Right lobe of liver (tissue), 6 donors: ENCODE results near the gene SLC25A12. TPM values are rescaled to one million over a fixed set of nuclear protein-coding genes. Genes with fewer than 3 reads are reported as not detected.

Experiments used
- ATAC-seq, 4 donors: fragments of 200-7000 bp; cut with Tn5 transposase; one replicate each; pipeline ENCODE4 v1.9.1; 2020; ENCODE audit warnings: mild to moderate bottlenecking in 4 of 4, moderate library complexity in 4 of 4
- DNase-seq, 3 donors: peaks; one replicate each; pipeline ENCODE4 v3.0.0-alpha.2; 2020
- H3K27ac ChIP-seq, 3 donors: fragments of 200-600 bp; one replicate each; pipeline ENCODE4 v1.8.0; 2022
- H3K27me3 ChIP-seq, 2 donors: fragments of 200-600 bp; one replicate each; pipeline ENCODE4 v1.8.0; 2022
- H3K36me3 ChIP-seq, 4 donors: fragments of 200-600 bp; sonication (generic) in 1 of 4; one replicate each; pipeline versions ENCODE4 v1.5.1 to v1.8.0; 2017 to 2022; ENCODE audit warnings: control low read depth in 1 of 4
- H3K4me1 ChIP-seq, 4 donors: fragments of 200-600 bp; sonication (generic) in 1 of 4; one replicate each; pipeline versions ENCODE4 v1.5.1 to v1.8.0; 2017 to 2022; ENCODE audit warnings: control low read depth in 1 of 4
- H3K4me3 ChIP-seq, 3 donors: fragments of 200-600 bp; one replicate each; pipeline ENCODE4 v1.8.0; 2022
- H3K9me3 ChIP-seq, 4 donors: fragments of 200-600 bp; sonication (generic) in 1 of 4; one replicate each; pipeline versions ENCODE4 v1.5.1 to v1.8.0; 2017 to 2022; ENCODE audit warnings: control low read depth in 1 of 4
- CTCF ChIP-seq, 4 donors: fragments of 200-600 bp in 3 of 4; fragments of 450-650 bp in 1 of 4; IDR thresholded peaks; one replicate each; pipeline versions ENCODE4 v1.5.1 to v1.8.0; 2016 to 2022; ENCODE audit warnings: antibody characterized with exemption in 4 of 4, mild to moderate bottlenecking in 2 of 4
- POLR2A ChIP-seq: fragments of 450-650 bp; IDR thresholded peaks from one replicate; pipeline ENCODE4 v1.6.1; 2017; ENCODE audit warnings: antibody characterized with exemption, mild to moderate bottlenecking
- WGBS: methylation state at CpG from one replicate; pipeline ENCODE4 v1.1.6; 2018; ENCODE audit warnings: low coverage, low lambda C conversion rate; ENCODE audit not compliant: insufficient coverage; ENCODE audit errors: missing lambda C conversion rate; 5-methylcytosine and 5-hydroxymethylcytosine counted together
- intact Hi-C, 2 donors: fragments of 100-400 bp; cut with DNase I; formaldehyde crosslinking; loops; one replicate each; pipeline versions ENCODE4 v1.11.2 to v1.14.1; 2022
- total RNA-seq, 6 experiments: library from RNA; depleted of rRNA in 2 of 6; stranded (reverse); fragments of >200 nt in 2 of 6; fragmentation: NEBNext Ultra II Directional in 3 of 6; extraction: Animal tissue kit (Norgen Biotek cat#: 25700) in 3 of 6; gene quantifications; one replicate each; pipeline versions ENCODE4 v1.1.0 to v1.2.4, GENCODE V29; 2016 to 2023
- donor health status: DM: no; HTN: yes; CAD: no.
- donor health status: DM: no; HTN: no; CAD: no.
- donor health status: DM: no; HTN: no; CAD: no.
- donor health status: DM: no; HTN: yes; CAD: no.
- donor health status: DM: no; HTN: yes; CAD: no.

SLC25A12 gene
- total RNA-seq, 6 experiments from 2014 or later: 0.74 to 1.6 (median 1.1) TPM

- TF ChIP-seq CTCF (IDR thresholded peaks at IDR 0.05) (no peak), POLR2A (no peak)
- Histone ChIP-seq H3K36me3 (no peaks in the 10 kb centered on the region), H3K9me3 (no peaks in the 10 kb centered on the region), H3K27ac (no peak overlapping the region), H3K4me3 (no peak overlapping the region), H3K4me1 (peaks cover 0 to 4% (median 0%) of the 10 kb centered on the region in 4 donors), H3K27me3 (no peaks in the 10 kb centered on the region)
- DNase-seq (no peak), ATAC-seq (no peak)
- intact Hi-C loops: no loop called here
- WGBS: 97% methylated on average over 3 of the region's 3 CpGs
Measured at GRCh38 chr2:171792157-171792556, 101.9 kb downstream of the SLC25A12 start.

- no peak for DNase-seq
- no peak for TF ChIP-seq CTCF (IDR thresholded peaks at IDR 0.05)
- no peak for TF ChIP-seq POLR2A
- WGBS: 75% methylated on average over 4 of the region's 4 CpGs
- Histone ChIP-seq H3K36me3 (no peaks in the 10 kb centered on the region), H3K9me3 (no peaks in the 10 kb centered on the region), H3K4me1 (peaks cover 0 to 4% (median 0%) of the 10 kb centered on the region in 4 donors), H3K4me3 (no peak overlapping the region), H3K27me3 (no peaks in the 10 kb centered on the region), H3K27ac (no peak overlapping the region)
- intact Hi-C loops: no loop called here
- ATAC-seq: no peak
Measured at GRCh38 chr2:171791361-171791760, 102.7 kb downstream of the SLC25A12 start.

- intact Hi-C loops: no loop called here
- no peak for ATAC-seq
- Histone ChIP-seq H3K9me3 (no peaks in the 10 kb centered on the region), H3K36me3 (no peaks in the 10 kb centered on the region), H3K27ac (no peak overlapping the region), H3K4me1 (peaks cover 0 to 4% (median 0%) of the 10 kb centered on the region in 4 donors), H3K4me3 (no peak overlapping the region), H3K27me3 (no peaks in the 10 kb centered on the region)
- TF ChIP-seq CTCF (IDR thresholded peaks at IDR 0.05) (no peak), POLR2A (no peak)
- DNase-seq: no peak
- no CpG with 5 or more reads among the region's 6 CpGs for WGBS
Measured at GRCh38 chr2:171789956-171790355, 104.1 kb downstream of the SLC25A12 start.

- WGBS: 78% methylated on average over 7 of the region's 7 CpGs
- H3K4me1 ChIP-seq: peaks cover 0 to 4% (median 0%) of the 10 kb centered on the region in 4 donors
- H3K4me3 ChIP-seq: no peak overlapping the region
- no peaks in the 10 kb centered on the region for H3K9me3 ChIP-seq
- no peaks in the 10 kb centered on the region for H3K27me3 ChIP-seq
- ATAC-seq (no peak), DNase-seq (no peak)
- H3K27ac ChIP-seq: no peak overlapping the region
- intact Hi-C loops: no loop called here
- TF ChIP-seq CTCF (IDR thresholded peaks at IDR 0.05): no peak
- TF ChIP-seq POLR2A: no peak
- H3K36me3 ChIP-seq: no peaks in the 10 kb centered on the region
Measured at GRCh38 chr2:171788316-171788993, 105.6 kb downstream of the SLC25A12 start.
